Suprapubic skin (tissue), 4 donors: Measurements from ENCODE around the gene PTPRF. TPM values are rescaled to one million over a fixed set of nuclear protein-coding genes. Genes with fewer than 3 reads are reported as not detected.
A peak's percentile ranks its signal among the peaks of the same experiment; 100 is the strongest.

Source experiments
- DNase-seq, 2 donors: peaks; one replicate each; pipeline ENCODE4 v3.0.0-alpha.2; 2019; ENCODE audit warnings: low spot score in 2 of 2
- H3K27ac ChIP-seq: fragments of 200-600 bp; sonication (generic); one replicate; pipeline ENCODE4 v1.5.1; 2019
- H3K27me3 ChIP-seq: fragments of 200-600 bp; sonication (generic); one replicate; pipeline ENCODE4 v1.5.1; 2019
- H3K36me3 ChIP-seq: fragments of 200-600 bp; sonication (generic); one replicate; pipeline ENCODE4 v1.5.1; 2019
- H3K4me1 ChIP-seq: fragments of 200-600 bp; sonication (generic); one replicate; pipeline ENCODE4 v1.5.1; 2019
- H3K4me3 ChIP-seq: fragments of 200-600 bp; sonication (generic); one replicate; pipeline ENCODE4 v1.5.1; 2019; ENCODE audit warnings: mild to moderate bottlenecking
- H3K9me3 ChIP-seq: fragments of 200-600 bp; sonication (generic); one replicate; pipeline ENCODE4 v1.5.1; 2019
- CTCF ChIP-seq, 2 donors: fragments of 200-600 bp in 1 of 2; fragments of 450-650 bp in 1 of 2; sonication (generic) in 1 of 2; IDR thresholded peaks; one replicate each; pipeline ENCODE4 v1.5.1; 2016 to 2019; ENCODE audit warnings: antibody characterized with exemption in 2 of 2, mild to moderate bottlenecking in 1 of 2, moderate library complexity in 1 of 2
- EP300 ChIP-seq: sonication (generic); formaldehyde crosslinking; IDR thresholded peaks from one replicate; pipeline ENCODE4 v1.6.1; 2017; ENCODE audit warnings: antibody characterized with exemption
- POLR2A ChIP-seq, 2 donors: fragments of 450-650 bp; IDR thresholded peaks; one replicate each; pipeline ENCODE4 v1.6.1; 2017; ENCODE audit warnings: antibody characterized with exemption in 2 of 2, mild to moderate bottlenecking in 2 of 2, moderate library complexity in 2 of 2
- POLR2AphosphoS5 ChIP-seq, 3 donors: sonication (generic); formaldehyde crosslinking; IDR thresholded peaks; one replicate each; pipeline ENCODE4 v1.6.1; 2017; ENCODE audit warnings: antibody characterized with exemption in 3 of 3
- WGBS: methylation state at CpG from one replicate; pipeline ENCODE4 v1.1.5; 2018; 5-methylcytosine and 5-hydroxymethylcytosine counted together
- total RNA-seq, 4 donors: library from RNA; depleted of rRNA; stranded (reverse); fragments of >200 nt; gene quantifications; one replicate each; pipeline ENCODE4 v1.1.0, GENCODE V29; 2016

Gene PTPRF
- 100 to 1,000 TPM; 209 to 373 (median 289) TPM for total RNA-seq

GRCh38 chr1:43530483-43531106 lies at the start of gene PTPRF:
PTPRF (plus strand) TSS chr1:43530883; CDS start chr1:43545076, 14,193 bp downstream.
- TF ChIP-seq EP300 (no peak), POLR2AphosphoS5 (IDR thresholded peaks at IDR 0.05) (no peak), POLR2A (IDR thresholded peaks at IDR 0.05) (no peak), CTCF (IDR thresholded peaks at IDR 0.05) (no peak)
- 0% methylated on average over 2 of the region's 58 CpGs for WGBS
- peaks cover 52% of the 10 kb centered on the region for H3K4me1 ChIP-seq
- H3K4me3 ChIP-seq, result peak within 1 kb of the TSS; percentile 87
- no peaks in the 10 kb centered on the region for H3K27me3 ChIP-seq
- H3K36me3 ChIP-seq, result no peaks in the 10 kb centered on the region
- no peak for DNase-seq
- no peaks in the 10 kb centered on the region for H3K9me3 ChIP-seq
- H3K27ac ChIP-seq, result peak within 1 kb of the TSS; percentile 95

GRCh38 chr1:43481491-43481890 lies 49.2 kb upstream of the PTPRF start:
- H3K27me3 ChIP-seq, result no peaks in the 10 kb centered on the region
- DNase-seq, result no peak
- no peaks in the 10 kb centered on the region for H3K4me1 ChIP-seq
- H3K27ac ChIP-seq, result no peak overlapping the region
- TF ChIP-seq CTCF (IDR thresholded peaks at IDR 0.05), result no peak
- no peak for TF ChIP-seq EP300
- no peak for TF ChIP-seq POLR2AphosphoS5 (IDR thresholded peaks at IDR 0.05)
- TF ChIP-seq POLR2A (IDR thresholded peaks at IDR 0.05), result no peak
- no peaks in the 10 kb centered on the region for H3K36me3 ChIP-seq
- WGBS, result 67% methylated on average over 2 of the region's 2 CpGs
- H3K4me3 ChIP-seq, result no peak overlapping the region
- no peaks in the 10 kb centered on the region for H3K9me3 ChIP-seq

GRCh38 chr1:43482215-43482614 lies 48.5 kb upstream of the PTPRF start:
- H3K27ac ChIP-seq, result no peak overlapping the region
- WGBS, result 87% methylated on average over 1 of the region's 1 CpG
- TF ChIP-seq CTCF (IDR thresholded peaks at IDR 0.05), result no peak
- no peak for TF ChIP-seq POLR2A (IDR thresholded peaks at IDR 0.05)
- no peak for TF ChIP-seq POLR2AphosphoS5 (IDR thresholded peaks at IDR 0.05)
- no peak for TF ChIP-seq EP300
- H3K4me3 ChIP-seq, result no peak overlapping the region
- no peaks in the 10 kb centered on the region for H3K27me3 ChIP-seq
- no peaks in the 10 kb centered on the region for H3K9me3 ChIP-seq
- H3K36me3 ChIP-seq, result no peaks in the 10 kb centered on the region
- H3K4me1 ChIP-seq, result no peaks in the 10 kb centered on the region
- no peak for DNase-seq

GRCh38 chr1:43484367-43484766 lies 46.3 kb upstream of the PTPRF start:
- Histone ChIP-seq H3K27me3 (no peaks in the 10 kb centered on the region), H3K4me1 (no peaks in the 10 kb centered on the region), H3K36me3 (no peaks in the 10 kb centered on the region), H3K9me3 (no peaks in the 10 kb centered on the region), H3K4me3 (no peak overlapping the region), H3K27ac (no peak overlapping the region)
- DNase-seq, result no peak
- 93% methylated on average over 2 of the region's 2 CpGs for WGBS
- TF ChIP-seq CTCF (IDR thresholded peaks at IDR 0.05), result no peak
- no peak for TF ChIP-seq POLR2A (IDR thresholded peaks at IDR 0.05)
- TF ChIP-seq EP300, result no peak
- TF ChIP-seq POLR2AphosphoS5 (IDR thresholded peaks at IDR 0.05), result no peak

- Histone ChIP-seq H3K4me1 (peaks cover 2% of the 10 kb centered on the region), H3K9me3 (peaks cover 3% of the 10 kb centered on the region), H3K4me3 (no peak overlapping the region), H3K36me3 (no peaks in the 10 kb centered on the region), H3K27ac (no peak overlapping the region), H3K27me3 (no peaks in the 10 kb centered on the region)
- 81% methylated on average over 1 of the region's 1 CpG for WGBS
- no peak for TF ChIP-seq EP300
- no peak for DNase-seq
These were observed 42.5 kb upstream of the PTPRF start for GRCh38 chr1:43488165-43488564.

- no peak for TF ChIP-seq CTCF (IDR thresholded peaks at IDR 0.05)
- TF ChIP-seq EP300, result no peak
- TF ChIP-seq POLR2AphosphoS5 (IDR thresholded peaks at IDR 0.05), result no peak
- no peak for TF ChIP-seq POLR2A (IDR thresholded peaks at IDR 0.05)
- Histone ChIP-seq H3K27ac (no peak overlapping the region), H3K9me3 (peaks cover 3% of the 10 kb centered on the region), H3K27me3 (no peaks in the 10 kb centered on the region), H3K4me1 (peaks cover 2% of the 10 kb centered on the region), H3K4me3 (no peak overlapping the region), H3K36me3 (no peaks in the 10 kb centered on the region)
- WGBS, result 94% methylated on average over 1 of the region's 1 CpG
- DNase-seq, result no peak
These were observed 39.6 kb upstream of the PTPRF start for GRCh38 chr1:43491061-43491460.
